GM20431 (cell line): ENCODE results near the gene ADCK1.
"Not testable (repeated sequence)": the region's sequence is repeated elsewhere in the genome, so short reads cannot be mapped to it uniquely, and the experiment has no call there.

Source experiments
- in situ Hi-C: fragments of 300-500 bp; cut with MseI, MboI; formaldehyde crosslinking; loops from one replicate; pipeline ENCODE4 v1.15.0; 2020; ENCODE audit warnings: low sequenced_read_pairs; ENCODE audit not compliant: unreplicated experiment

Gene ADCK1

GRCh38 chr14:77923131-77923936, 123.4 kb downstream of the ADCK1 start:
- in situ Hi-C loops = no loop called here

DNA sequence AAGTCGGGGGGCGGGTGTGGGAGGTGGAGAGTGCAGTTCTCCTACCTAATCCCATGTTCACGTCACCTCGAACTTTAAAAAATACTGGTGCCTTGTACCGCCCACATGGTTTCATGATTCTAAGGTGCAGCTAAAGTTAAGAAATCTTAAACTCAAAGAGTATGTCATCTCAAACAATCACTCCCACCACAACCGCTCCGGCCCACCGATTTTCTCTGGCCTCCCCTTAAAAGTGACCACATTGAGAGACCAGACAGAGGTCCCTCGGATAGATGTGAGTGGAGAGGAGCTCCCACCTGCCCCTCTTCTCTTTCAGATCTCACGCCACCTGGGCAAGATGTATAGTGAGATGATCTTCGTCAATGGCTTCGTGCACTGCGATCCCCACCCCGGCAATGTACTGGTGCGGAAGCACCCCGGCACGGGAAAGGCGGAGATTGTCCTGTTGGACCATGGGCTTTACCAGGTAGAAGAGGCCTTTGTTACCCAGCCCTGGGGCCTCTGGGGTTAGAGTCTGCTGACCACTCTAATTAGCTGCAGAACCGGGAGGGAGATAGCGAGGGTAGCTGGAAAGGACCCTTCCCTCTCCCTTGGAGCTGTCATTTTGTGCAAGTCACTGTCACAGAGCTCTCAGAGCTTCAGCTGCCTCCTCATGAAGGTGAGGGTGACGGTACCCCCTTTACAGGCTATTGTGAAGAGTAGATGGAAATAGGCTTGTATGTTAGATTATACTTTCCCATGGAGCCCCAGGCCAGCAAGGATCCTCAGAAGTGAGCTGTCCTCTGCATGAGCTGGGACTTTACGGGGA, 124.4 kb downstream of the ADCK1 start:
- in situ Hi-C loops = no loop called here

- in situ Hi-C loops = no loop called here
These were observed 127.0 kb downstream of the ADCK1 start for GRCh38 chr14:77926942-77927341.

DNA sequence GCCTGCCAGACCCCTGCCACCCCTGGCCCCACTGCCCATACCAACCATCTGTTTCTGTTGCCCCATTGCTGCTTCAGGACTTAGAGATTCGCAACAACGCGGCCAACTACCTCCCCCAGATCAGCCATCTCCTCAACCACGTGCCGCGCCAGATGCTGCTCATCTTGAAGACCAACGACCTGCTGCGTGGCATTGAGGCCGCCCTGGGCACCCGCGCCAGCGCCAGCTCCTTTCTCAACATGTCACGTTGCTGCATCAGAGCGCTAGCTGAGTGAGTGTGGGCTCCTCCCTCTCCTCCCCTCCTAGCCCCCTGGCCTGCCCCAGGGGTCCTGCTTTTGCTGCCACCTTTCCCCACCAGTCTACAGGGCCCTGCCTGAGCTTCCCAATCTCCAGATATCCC, 131.5 kb downstream of the ADCK1 start:
- in situ Hi-C loops = no loop called here

GRCh38 chr14:77936138-77936639, 136.3 kb downstream of the ADCK1 start:
- in situ Hi-C loops = no loop called here

GRCh38 chr14:77947372-77947771, 147.5 kb downstream of the ADCK1 start:
- in situ Hi-C loops = no loop called here

- in situ Hi-C loops = no loop called here
These were observed 150.6 kb downstream of the ADCK1 start for GRCh38 chr14:77950371-77951063.

DNA sequence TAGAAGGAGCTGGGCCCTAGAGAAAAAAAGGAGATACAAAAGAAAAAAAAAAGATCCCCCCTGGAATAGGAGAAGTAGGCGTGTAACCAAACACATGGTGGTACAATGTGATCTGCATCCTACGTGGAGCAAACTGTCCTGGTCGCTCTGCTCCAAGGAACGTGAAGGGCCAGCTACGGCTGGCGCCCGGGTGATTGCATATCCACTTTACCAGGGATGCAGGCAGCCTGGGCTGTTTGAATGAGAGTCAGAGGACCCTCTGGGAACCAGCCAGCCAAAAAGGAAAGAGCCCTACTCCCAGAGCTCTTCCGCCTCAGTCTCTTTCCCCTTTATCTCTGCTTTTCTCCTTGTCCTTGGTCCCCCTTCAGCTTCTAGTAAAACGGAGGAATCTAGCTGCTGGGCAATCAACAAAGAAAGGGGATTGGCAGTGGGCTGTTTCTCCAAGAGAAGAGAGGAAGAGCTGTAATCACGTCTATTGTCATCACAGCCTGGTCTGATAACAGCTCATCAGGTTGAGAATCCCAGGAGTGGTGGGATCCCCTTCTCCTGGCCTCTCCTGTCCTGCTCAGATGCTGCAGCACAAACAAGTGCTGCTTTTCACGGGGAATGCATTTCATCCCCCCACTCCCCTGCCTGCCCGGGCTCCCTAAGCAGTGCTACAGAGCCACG, 156.0 kb downstream of the ADCK1 start:
- in situ Hi-C loops = no loop called here

GRCh38 chr14:77959686-77960085, 159.8 kb downstream of the ADCK1 start:
- in situ Hi-C loops = not testable (repeated sequence)

DNA sequence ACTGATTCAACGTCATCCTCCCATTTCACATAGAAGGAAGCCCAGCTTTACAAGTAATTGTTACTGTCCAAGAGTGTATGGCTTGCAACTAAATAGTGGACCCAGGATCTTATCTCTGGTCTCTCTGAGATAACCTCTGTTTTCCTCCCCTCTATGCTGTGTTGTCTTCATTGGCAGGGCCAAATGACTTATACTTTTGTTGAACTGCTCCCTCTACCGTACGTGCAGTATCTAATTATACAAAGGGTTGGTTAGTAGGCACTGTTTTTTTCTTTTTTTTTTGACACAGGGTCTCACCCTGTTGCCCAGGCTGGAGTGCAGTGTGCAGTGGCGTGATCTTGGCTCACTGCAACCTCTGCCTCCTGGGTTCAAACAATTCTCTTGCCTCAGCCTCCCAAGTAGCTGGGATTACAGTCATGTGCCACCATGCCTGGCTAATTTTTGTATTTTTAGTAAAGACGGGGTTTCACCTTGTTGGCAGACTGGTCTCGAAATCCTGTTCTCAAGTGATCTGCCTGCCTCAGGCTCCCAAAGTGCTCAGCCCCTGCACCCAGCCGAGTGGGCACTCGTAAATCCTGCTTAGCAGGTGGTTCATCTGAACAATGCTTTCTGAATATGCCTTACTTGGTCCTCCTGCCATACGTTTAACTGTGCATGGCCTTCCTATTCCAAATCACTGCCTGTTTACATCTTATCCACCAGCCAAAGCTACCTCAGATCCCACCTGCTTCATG, 162.1 kb downstream of the ADCK1 start:
- in situ Hi-C loops = no loop called here

- in situ Hi-C loops = no loop called here
These were observed 163.0 kb downstream of the ADCK1 start for GRCh38 chr14:77962731-77963520.

DNA sequence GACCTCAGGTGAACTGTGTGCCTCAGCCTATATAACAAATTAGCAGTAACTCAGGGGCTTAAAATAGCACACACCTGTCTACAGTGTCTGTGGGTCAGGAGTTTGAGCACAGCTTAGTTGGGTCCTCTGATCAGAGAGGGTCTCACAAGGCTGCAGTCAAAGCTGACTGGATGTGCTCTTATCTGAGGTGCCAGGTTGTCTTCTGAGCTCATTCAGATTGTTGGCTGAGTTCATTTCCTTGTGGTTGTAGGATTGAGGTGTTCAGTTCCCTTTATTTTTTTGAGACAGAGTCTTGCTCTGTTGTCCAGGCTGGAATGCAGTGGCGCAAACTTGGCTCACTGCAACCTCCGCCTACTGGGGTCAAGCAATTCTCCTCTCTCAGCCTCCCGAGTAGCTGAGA, 164.7 kb downstream of the ADCK1 start:
- in situ Hi-C loops = no loop called here

- in situ Hi-C loops = no loop called here
These were observed 165.1 kb downstream of the ADCK1 start for GRCh38 chr14:77965050-77965449.

DNA sequence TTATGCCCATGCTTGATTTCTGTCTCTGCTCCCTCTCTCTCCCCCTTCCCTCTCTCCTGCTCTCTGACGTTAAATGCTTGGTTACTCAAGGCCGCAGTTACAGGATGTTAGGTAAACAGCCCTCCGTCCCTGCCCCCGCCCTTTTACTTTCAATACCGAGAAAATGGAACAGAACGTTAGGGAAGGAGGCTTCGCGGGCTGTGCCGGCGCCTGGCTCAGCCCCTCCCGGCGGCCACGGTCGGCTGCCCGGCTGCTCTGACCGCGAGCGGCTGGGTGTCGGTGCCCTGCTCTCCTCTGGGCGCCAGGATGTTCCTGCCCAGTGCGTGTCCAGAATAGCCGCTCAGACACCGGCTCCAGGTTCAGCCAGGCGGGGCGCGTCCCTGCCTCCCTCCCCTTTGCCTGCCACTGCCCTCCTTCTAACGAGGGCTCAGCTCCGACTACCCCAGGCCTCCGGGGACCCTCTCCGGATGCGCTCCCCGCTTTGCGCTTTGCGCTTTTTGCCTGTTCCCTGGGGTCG, 166.1 kb downstream of the ADCK1 start:
- in situ Hi-C loops = no loop called here

- in situ Hi-C loops = no loop called here
These were observed 167.2 kb downstream of the ADCK1 start for GRCh38 chr14:77967110-77967509.

DNA sequence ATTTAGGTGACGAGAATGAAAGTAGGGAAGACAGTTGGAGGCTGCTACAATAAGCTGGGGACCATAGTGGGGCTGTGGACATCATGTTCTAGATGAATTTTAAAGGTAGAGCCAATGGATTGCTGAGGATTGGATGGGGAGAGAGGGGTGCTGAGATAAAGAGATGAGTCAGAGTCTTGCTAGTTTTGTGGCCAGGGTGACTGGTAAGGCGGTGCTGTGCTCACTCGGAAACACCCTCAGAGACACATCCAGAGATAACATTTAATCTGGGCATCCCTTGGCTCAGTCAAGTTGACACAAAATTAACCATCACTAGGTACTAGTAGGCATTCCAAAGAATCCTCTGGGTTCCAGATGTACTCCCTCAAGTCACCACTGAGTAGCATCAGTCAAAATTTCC, 170.7 kb downstream of the ADCK1 start:
- in situ Hi-C loops = no loop called here

GRCh38 chr14:77973246-77973645, 173.3 kb downstream of the ADCK1 start:
- in situ Hi-C loops = no loop called here

DNA sequence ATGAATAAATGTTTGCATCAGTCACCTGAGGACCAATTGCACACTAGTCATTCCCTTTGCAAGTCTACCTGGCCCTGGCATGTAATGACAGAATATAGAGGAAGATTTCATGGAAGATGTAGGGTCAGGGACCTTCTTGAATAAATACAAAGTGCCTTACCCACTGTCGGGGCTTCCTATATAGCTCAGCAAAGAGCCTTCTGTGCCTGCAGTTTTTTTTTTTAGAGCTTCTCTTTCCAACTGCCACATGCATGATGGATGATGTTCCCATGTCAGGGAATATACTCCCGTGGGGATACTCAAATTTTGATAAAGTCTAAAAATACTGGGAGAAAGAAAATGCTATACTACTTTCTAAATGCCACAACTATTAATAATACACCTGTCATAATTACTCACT, 176.7 kb downstream of the ADCK1 start:
- in situ Hi-C loops = no loop called here
